ENCODE data around the gene MYCBP. TPM values are rescaled to one million over a fixed set of nuclear protein-coding genes. Genes with fewer than 3 reads are reported as not detected.
"Not testable (repeated sequence)": the region's sequence is repeated elsewhere in the genome, so short reads cannot be mapped to it uniquely, and the experiment has no call there.

Gene MYCBP, protein sequence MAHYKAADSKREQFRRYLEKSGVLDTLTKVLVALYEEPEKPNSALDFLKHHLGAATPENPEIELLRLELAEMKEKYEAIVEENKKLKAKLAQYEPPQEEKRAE
- 34.3 and 48.0 TPM in 2 replicates for total RNA-seq (2014; rRNA removed; shearing (Covaris generic))

DNA sequence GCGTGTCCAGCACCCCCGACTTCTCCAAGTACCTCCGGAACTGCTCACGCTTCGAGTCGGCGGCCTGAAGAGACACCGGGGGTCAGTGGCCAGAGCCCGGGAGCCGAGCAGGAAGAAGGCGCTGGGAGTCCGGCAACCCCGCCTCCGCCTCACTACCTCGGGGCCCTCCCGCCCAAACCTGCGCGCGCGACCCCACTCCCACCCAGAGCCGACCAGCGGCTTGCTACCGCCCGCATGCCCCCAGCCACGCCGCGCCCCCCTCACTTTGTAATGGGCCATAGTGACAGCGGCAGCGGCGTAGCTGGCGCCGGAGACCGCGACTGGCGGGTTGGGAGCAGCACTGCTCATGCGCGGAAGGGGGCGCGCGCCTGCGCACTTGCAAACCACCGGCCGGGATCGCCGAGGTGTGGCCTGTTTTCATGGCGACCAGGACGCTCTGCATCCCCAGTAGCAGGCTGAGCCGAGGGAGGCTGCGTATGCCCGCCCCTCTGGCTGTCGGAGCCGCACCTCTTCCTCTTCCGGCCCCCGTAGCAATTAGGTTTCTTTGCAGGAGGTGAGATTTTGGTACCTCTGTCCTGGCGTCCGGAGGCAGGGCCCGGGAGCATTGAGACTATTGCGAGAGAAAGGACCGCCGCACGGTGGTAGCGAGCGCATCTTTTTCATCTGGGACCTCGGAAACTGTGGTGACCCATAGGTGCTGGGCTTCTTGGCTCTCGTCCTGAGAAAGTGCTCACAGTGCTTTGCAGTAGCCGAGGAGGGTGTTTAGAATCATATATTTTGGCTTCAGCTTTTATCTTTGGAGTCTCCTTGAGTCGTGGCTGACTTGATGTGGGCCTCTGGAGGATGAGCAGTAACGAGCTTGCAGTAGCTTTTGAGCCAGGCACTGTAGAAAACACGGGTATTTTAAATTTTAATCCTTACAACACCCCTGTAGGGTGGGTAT is at the start of gene MYCBP:
Gene MYCBP, minus strand, starts transcription at position 322 of the 943 bp plus-strand sequence. Its CDS starts 43 bp downstream, at position 279.
- peak; percentile 98 for DNase-seq (ENCODE audit: low spot score)
- in situ Hi-C loops (cut with HindIII; ENCODE audit: low sequenced_read_pairs) = no loop called here

DNA sequence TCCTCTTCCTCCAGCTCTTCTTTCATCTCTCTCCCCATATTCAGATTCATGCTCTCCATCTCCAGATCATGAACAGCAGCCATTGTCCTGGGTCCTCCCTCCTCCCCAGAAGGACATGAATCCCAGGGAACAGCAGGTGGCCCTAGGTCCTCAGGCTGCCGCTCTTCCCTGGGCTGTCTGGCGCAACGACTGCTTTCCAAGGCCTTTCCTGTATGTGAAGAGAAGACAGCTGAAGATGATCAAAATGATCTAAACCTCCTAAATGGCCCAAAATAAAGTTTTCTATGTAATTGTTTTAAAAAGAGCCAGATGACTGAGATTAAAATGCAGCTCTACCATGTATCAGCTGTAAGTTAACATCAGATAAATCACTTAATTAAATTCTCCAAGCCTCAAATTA is 46.0 kb upstream of the MYCBP start:
- in situ Hi-C loops (cut with HindIII; ENCODE audit: low sequenced_read_pairs) = no loop called here
- DNase-seq (ENCODE audit: low spot score) = no peak

DNA sequence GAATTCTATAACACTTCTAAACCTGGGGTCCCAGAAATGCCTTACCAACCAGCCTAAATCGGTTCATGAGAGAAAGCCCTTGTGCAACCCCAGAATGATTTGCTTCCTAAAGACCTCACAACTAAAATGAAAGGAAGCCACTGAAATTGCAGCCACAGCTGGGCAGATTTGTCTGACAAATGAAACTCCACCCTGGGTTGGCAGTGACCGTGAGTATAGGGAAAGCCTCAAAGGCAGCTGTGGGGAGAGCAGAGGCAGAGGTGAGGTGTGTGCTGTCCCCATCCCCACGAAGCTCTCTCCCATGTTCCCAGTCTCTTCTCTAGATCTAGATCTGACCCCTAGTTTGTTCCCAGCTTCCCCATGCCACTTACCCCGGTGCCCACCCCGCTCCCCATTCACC is 45.4 kb upstream of the MYCBP start:
- in situ Hi-C loops (cut with HindIII; ENCODE audit: low sequenced_read_pairs) = no loop called here
- DNase-seq (ENCODE audit: low spot score) = no peak

DNA sequence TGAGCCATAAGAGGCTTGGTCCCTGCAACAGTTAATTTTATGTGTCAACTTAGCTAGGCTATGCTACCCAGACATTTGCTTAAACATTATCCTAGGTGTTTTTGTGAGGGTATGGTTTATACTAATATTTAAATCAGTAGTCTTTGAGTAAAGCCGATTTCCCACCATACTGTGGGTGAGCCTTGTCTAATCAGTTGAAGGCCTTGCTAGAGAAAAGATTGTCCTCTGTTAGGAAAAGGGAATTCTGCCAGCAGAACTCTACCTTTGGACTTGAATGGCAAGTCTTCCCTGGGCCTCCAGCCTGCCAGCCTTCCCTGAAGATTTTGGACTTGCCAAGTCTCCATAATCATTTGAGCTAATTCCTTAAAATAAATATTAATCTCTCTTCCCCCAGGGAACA is 44.6 kb upstream of the MYCBP start:
- in situ Hi-C loops (cut with HindIII; ENCODE audit: low sequenced_read_pairs) = no loop called here
- no peak for DNase-seq (ENCODE audit: low spot score)

DNA sequence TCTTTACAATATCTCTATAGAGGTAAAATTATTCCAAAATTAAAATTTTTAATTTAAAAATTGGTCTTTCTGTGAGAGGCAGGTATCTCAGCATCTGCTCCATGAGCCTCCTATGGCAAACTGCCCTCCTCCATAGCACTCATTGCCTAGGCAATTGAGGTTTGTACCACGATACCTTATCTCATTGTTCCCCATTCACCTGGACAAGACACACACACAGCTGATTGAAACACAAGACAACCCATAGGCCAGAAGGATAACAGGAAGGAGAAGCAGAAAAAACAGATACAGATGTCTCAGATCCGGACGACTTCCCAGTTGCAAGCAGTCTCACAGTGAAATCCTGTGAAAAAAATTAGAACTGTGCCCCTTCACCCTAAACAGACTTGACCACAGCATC is 44.2 kb upstream of the MYCBP start:
- in situ Hi-C loops (cut with HindIII; ENCODE audit: low sequenced_read_pairs) = no loop called here
- no peak for DNase-seq (ENCODE audit: low spot score)

DNA sequence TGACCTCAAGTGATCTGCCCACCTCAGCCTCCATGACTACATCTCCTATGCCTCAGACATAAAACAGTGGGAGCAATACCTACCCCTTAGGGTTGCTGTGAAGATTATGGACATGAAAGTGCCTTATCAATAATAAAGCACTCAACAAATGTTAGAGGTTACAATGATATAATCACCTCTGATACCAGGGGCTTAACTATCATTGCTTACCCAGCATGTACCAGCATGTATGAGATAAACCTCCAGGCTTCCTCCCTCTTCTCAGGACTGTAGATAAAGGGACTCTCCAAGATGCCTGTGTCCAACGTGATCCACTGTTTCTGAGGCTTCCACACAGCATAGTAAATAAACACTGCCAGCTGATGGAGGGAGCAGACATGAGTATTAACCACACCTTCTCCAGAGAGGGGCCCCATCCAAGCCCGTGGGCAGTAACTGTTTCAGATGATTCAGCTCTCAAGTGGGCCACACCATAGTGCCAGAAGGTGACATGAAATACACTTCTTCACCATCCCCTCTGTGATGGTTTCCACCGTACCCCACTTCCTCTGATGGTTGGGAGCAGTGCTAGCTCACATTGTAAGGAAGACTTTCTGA is 42.3 kb upstream of the MYCBP start:
- in situ Hi-C loops (cut with HindIII; ENCODE audit: low sequenced_read_pairs) = no loop called here
- DNase-seq (ENCODE audit: low spot score) = no peak

DNA sequence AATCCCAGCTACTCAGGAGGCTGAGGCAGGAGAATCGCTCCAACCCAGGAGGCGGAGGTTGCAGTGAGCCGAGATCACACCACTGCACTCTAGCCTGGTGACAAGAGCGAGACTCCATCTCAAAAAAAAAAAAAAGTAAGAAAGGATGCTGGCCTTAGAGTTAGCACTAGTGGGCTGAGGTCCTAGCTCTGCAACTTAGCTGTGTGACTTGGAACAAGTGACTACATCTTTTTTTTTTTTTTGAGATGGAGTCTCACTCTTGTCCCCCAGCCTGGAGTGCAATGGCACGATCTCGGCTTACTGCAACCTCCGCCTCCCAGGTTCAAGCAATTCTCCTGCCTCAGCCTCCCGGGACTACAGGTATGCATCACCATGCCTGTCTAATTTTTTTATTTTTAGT is 41.8 kb upstream of the MYCBP start:
- DNase-seq (ENCODE audit: low spot score); in situ Hi-C loops (cut with HindIII; ENCODE audit: low sequenced_read_pairs): not testable (repeated sequence)

DNA sequence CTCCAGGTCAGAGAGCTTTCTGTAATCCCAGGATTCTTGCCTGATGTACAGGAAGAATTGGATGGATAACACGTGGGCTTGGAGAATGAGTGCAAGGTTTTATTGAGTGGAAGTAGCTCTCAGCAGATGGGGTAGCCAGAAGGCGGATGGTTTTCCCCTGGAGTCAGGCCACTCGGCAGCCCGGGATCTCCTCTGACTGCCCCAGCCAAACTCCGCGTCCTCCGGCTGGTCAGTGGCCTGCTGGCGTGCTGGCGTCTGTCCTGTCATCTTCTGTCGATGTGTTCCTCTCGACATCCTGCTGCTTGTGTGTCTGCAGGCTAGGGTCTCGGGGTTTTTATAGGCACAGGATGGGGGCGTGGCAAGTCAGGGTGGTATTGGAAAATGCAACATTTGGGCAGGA is 35.7 kb upstream of the MYCBP start:
- in situ Hi-C loops (cut with HindIII; ENCODE audit: low sequenced_read_pairs) = no loop called here
- peak; percentile 91 for DNase-seq (ENCODE audit: low spot score)

DNA sequence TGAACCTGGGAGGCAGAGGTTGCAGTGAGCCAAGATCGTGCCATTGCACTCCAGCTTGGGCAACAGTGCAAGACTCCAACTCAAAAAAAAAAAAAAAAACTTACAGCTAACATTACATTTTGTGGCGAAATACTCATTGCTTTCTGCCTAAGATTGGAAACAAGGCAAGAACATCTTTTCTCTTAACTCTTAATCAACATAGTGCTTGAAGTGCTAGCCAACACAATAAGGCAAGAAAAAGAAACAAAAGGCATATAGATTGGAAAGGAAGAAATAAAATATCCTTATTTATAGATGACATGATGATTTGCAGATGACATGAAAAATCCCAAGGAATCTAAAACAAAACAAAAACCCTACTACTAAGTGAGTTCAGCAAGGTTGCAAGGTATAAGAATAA is 32.8 kb upstream of the MYCBP start:
- in situ Hi-C loops (cut with HindIII; ENCODE audit: low sequenced_read_pairs) = no loop called here
- no peak for DNase-seq (ENCODE audit: low spot score)

DNA sequence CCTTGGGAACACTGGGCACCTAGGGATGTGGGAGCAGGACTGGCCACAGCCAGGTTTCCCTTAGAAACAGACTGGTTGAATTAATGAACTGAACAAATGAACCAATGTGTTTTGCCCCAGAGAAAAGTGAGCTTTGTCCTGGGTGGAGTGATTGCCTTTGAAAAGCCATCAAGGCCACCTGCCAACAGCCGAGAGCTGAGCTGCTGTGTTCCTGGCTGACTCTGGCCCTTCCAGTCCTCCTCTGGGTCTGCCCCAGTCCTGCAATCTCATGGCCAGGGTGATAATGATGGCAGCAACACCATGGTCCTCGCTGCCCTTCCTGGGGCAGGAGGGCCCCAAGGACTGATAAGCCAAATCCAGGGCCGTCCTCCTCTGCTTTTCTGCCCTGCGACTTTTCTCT is 26.4 kb upstream of the MYCBP start:
- in situ Hi-C loops (cut with HindIII; ENCODE audit: low sequenced_read_pairs) = no loop called here
- no peak for DNase-seq (ENCODE audit: low spot score)

DNA sequence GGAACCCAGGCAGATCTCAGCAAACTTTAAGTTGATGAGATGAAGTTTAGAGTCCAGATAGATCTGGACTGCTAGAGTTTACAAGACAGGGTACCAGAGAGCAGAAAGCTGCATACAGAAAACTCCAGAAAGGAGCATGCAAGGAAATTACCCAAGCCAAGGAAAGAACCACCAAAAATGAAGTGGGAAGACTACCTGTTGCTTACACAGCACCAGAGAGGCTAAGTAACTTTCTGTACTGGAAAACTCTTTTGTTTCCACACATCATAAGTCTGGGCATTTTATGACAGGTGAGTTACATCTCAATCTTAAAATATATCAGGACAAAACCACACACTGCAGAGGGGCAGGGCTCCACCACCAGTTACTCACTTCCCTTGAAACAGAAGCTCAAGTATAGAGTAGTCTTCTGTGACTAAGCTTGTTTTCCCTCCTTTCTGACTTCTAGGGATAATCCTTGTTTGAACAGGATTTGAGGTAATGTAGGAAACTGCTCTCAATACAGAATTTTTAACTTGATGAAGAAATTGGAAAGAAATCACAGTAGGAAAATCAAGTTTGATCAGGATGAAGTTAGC is 25.6 kb upstream of the MYCBP start:
- in situ Hi-C loops (cut with HindIII; ENCODE audit: low sequenced_read_pairs) = no loop called here
- no peak for DNase-seq (ENCODE audit: low spot score)

DNA sequence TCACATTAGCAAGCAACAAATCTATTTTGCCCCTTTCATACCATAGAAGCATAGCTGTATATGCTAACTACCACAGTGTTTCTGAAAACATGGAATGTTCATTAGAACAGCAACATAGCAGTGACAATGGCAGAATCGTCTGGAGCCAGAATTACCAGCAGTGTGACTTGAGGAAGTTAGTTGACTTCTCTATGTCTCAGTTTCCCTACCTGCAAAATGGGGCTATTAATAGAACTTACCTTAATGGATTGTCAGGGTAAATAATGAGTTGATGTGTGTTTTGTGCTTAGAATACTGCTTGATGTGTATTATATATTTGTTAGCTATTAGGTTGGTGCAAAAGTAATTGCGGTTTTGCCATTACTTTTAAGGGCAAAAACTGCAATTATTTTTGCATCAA is 23.0 kb upstream of the MYCBP start:
- no peak for DNase-seq (ENCODE audit: low spot score)
- in situ Hi-C loops (cut with HindIII; ENCODE audit: low sequenced_read_pairs) = no loop called here

DNA sequence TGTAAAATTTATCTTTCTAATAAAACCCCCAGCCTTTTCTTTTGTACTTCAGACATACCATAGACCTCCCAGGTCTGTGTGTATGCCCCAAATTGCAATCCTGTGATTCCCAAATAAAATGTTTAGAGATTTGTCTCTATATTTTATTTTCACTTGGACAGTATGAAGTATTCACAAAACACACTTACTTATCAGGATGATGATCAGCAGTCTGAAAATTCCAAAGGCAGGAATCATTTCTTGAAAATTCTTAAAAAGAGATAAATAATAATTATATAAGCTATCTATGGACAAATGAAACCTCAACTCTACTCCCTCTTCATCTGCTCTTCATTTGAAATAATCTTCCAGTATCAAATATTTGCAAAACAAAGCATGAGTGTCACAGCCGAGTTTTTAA is 19.8 kb upstream of the MYCBP start:
- no peak for DNase-seq (ENCODE audit: low spot score)
- in situ Hi-C loops (cut with HindIII; ENCODE audit: low sequenced_read_pairs) = no loop called here

DNA sequence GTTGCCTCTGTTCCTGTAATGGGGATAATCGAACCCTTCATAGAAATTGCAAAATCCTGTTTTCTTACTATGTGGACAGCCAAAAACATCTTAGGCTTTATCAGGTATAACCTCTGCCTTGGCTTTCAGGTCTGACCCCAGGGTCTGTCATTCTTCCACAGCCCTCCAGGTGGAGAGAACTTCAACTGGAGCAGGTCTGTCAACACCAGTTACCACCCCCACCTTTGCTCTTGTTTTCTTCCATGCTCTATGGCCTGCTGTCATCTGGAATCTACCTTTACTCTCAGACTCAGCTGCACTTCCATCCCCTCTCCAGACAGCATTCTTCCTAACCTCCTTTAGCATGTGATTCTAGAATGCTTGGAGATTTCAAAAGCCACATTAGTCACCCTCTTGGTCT is 18.6 kb upstream of the MYCBP start:
- in situ Hi-C loops (cut with HindIII; ENCODE audit: low sequenced_read_pairs) = no loop called here
- DNase-seq (ENCODE audit: low spot score) = no peak

DNA sequence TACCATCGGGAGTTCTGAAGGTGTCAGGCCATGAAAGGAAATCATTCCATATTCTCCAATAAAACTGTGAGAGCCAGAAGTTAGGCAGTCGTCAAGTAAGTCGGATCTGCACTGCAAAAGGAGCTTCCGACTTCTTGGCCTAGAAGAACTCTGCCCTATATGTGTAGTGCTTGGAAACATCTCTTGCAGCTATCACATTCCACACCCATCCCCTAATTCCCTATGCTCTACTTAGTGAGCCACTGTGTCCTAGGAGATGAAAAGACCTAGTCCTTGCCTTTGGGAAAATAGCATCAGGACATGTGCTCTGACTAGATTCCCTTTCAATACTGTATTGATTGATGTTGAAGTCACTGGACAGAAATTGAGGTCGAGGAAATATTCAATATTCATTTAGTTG is 16.4 kb upstream of the MYCBP start:
- in situ Hi-C loops (cut with HindIII; ENCODE audit: low sequenced_read_pairs) = no loop called here
- DNase-seq (ENCODE audit: low spot score) = no peak

DNA sequence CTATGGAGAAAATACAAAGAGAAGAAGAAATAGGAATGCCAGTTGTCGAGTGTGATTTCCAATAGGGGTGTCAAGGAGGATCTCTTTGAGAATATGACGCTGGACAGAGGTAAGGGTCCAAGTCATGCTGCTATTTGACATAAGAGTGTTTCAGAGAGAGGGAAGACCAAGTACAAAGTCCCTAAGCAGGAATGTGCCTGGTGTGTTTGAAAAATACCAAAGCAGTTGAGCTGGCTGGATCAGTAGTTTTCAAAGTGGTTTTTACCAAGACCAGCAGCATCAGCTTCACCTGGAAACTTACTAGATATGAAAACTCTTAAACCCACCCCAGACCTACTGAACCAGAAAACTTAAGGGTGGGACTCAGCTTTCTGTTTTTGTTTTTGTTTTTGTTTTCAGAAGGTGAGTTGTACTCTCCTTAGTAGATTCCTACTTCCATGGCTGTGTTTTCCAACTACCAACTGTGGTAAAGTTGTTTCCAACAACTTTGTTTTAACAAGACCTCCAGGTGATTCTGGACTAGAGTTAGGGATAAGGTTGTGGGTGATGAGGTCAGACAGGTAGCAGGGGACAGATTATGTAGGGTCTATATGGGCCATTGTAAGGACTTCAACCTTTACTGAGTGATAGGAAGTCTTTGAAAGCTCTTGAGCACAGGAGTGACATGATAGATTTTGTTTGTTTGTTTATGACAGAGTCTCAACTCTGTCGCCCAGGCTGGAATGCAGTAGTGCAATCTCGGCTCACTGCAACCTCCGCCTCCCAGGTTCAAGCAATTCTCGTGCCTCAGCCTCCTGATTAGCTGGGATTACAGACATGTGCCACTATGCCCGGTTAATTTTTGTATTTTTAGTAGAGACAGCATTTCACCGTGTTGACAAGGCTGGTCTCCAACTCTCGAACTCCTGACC is 15.5 kb upstream of the MYCBP start:
- DNase-seq (ENCODE audit: low spot score) = no peak
- in situ Hi-C loops (cut with HindIII; ENCODE audit: low sequenced_read_pairs) = no loop called here

DNA sequence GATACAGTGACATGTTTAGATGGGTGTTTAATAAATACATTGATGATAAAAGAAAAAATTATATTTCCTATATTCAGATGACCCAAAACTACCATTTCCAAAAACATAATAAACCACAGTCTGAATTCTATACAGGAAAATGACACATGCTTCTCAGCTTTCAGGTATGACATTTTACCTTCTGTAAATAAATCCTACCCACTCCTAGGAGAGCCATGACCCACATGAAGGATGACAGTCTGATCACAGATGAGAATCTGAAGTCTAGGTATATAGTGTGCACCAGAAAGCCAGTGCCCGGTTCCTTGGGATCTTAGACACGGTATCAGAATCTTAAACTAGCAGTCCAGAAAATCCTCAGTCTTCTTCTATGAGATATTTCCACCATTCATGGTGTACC is 11.9 kb upstream of the MYCBP start:
- DNase-seq (ENCODE audit: low spot score) = no peak

DNA sequence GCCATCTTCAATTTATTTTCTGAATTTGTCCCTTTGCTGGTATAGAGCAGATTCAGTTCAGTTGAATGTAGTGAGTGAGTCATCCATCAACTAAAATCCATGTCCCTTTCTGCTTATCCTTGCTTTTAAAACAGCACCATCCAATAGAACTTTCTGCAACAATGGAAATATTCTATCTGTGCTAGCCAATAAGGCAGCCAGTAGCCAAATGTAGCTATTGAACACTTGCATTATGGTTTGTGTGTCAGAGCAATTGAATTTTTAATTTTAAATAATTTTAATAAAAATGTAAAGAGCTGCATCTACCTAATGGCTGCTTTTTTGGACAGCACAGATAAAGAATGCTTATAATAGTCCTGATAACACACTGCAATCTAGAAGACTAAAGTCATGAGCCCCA is 8.3 kb upstream of the MYCBP start, which contains the start of gene GJA9:
Gene GJA9, minus strand, starts transcription at position 101 of the 400 bp plus-strand sequence. CDS start 5,489 bp downstream, outside the sequence.
- no peak for DNase-seq (ENCODE audit: low spot score)
- in situ Hi-C loops (cut with HindIII; ENCODE audit: low sequenced_read_pairs) = no loop called here

More for the DNA sequence above, 11.9 kb upstream of the MYCBP start:
- in situ Hi-C loops (cut with HindIII; ENCODE audit: low sequenced_read_pairs) = no loop called here

DNA sequence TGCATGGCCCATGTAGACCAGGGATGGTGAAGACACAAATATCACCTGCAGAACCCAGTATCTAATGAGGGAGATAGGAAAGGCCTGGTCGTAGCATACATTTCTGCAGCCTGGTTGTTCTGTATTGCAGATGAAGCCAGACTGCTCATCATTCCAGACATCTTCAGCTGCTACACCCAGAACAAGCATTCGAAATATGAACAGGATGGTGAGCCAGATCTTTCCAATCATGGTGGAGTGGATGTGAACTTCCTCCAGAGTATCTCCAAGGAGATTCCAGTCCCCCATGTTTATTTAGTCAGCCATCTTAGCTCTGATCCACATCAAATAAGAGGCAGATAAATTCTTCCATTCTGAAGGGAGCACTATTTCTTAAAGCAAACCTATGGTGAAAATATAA is 2.7 kb upstream of the MYCBP start:
- no peak for DNase-seq (ENCODE audit: low spot score)
- in situ Hi-C loops (cut with HindIII; ENCODE audit: low sequenced_read_pairs) = no loop called here

Data from G401 (cell line).